ENCODE measurements around the gene IL2RG.

Gene IL2RG

GRCh38 chrX:71067712-71068043, 43.7 kb downstream of the IL2RG start:
- peaks cover 8% of the 10 kb centered on the region for H3K36me3 Mint-ChIP-seq
- peak overlapping the region; percentile 87 for H3K4me3 Mint-ChIP-seq
- peaks cover 11% of the 10 kb centered on the region for H3K4me1 Mint-ChIP-seq
- no peak for ATAC-seq
- H3K27ac Mint-ChIP-seq, result peak overlapping the region; percentile 81
- H3K9me3 Mint-ChIP-seq, result no peaks in the 10 kb centered on the region
- H3K27me3 Mint-ChIP-seq, result no peaks in the 10 kb centered on the region

DNA sequence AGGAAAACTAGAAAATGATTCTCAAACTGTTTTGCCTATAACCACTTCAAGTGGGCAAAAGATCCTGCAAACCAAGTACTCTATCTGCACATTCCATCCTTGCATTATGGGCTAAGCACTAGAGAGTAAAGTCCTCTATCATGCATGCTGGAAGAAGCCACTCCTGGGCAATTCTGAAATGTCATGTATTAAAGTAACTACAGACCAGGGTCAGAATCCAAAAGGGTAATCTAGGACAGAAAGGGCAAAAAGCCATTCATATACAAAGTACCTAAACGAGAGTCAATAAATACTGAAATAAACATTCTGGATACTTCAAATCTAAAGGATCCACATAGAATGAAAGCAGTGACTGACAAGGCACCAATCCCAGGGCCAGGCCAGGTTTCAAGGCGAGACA, 44.3 kb downstream of the IL2RG start:
- no peaks in the 10 kb centered on the region for H3K27me3 Mint-ChIP-seq
- peak overlapping the region; percentile 87 for H3K4me3 Mint-ChIP-seq
- H3K4me1 Mint-ChIP-seq, result peaks cover 11% of the 10 kb centered on the region
- H3K36me3 Mint-ChIP-seq, result peaks cover 11% of the 10 kb centered on the region
- H3K27ac Mint-ChIP-seq, result peak overlapping the region; percentile 81
- H3K9me3 Mint-ChIP-seq, result no peaks in the 10 kb centered on the region
- ATAC-seq, result no peak

GRCh38 chrX:71060127-71060526, 51.2 kb downstream of the IL2RG start:
- peaks cover 40% of the 10 kb centered on the region for H3K36me3 Mint-ChIP-seq
- no peak overlapping the region for H3K4me3 Mint-ChIP-seq
- no peaks in the 10 kb centered on the region for H3K27me3 Mint-ChIP-seq
- no peak for ATAC-seq
- H3K4me1 Mint-ChIP-seq, result peaks cover 21% of the 10 kb centered on the region
- no peaks in the 10 kb centered on the region for H3K9me3 Mint-ChIP-seq
- no peak overlapping the region for H3K27ac Mint-ChIP-seq

- Mint-ChIP-seq H3K36me3 (peaks cover 34% of the 10 kb centered on the region), H3K4me3 (no peak overlapping the region), H3K27me3 (no peaks in the 10 kb centered on the region), H3K4me1 (peaks cover 15% of the 10 kb centered on the region), H3K9me3 (no peaks in the 10 kb centered on the region), H3K27ac (peak overlapping the region; percentile 53)
- no peak for ATAC-seq
These were observed 53.4 kb downstream of the IL2RG start for GRCh38 chrX:71057848-71058530.

Measured in stimulated activated memory B cell treated with anti-CD40 and anti-IgM and Interleukin-4, amounts not matched to agents 10 μg/mL and 1 μg/mL and 100 μg/mL, for 72 hours (primary cell).